Cardiac fibroblast (primary cell): ENCODE results near the gene SPINDOC.
A peak's percentile ranks its signal among the peaks of the same experiment; 100 is the strongest.

ENCODE experiments used
- DNase-seq, 2 donors: peaks; one replicate each; pipeline versions ENCODE4 v3.0.0 to v3.0.0-alpha.2; 2010; ENCODE audit warnings: low read depth in 2 of 2
- H3K4me3 ChIP-seq, 2 donors: replicated peaks in 1 of 2; 1 replicate in 1 of 2; 2 replicates in 1 of 2; pipeline ENCODE4 v1.5.1; 2011; ENCODE audit warnings: low read depth in 2 of 2, low read length in 2 of 2, mild to moderate bottlenecking in 2 of 2, moderate library complexity in 1 of 2
- TF ChIP-seq, protein P1 (sequence below): IDR thresholded peaks from one replicate; pipeline ENCODE4 v1.5.1; 2011; ENCODE audit warnings: low read depth, mild to moderate bottlenecking, low read length, inconsistent platforms

The SPINDOC gene

GRCh38 chr11:63818609-63819008 is 5.4 kb downstream of the SPINDOC start:
- TF ChIP-seq, protein P1, sequence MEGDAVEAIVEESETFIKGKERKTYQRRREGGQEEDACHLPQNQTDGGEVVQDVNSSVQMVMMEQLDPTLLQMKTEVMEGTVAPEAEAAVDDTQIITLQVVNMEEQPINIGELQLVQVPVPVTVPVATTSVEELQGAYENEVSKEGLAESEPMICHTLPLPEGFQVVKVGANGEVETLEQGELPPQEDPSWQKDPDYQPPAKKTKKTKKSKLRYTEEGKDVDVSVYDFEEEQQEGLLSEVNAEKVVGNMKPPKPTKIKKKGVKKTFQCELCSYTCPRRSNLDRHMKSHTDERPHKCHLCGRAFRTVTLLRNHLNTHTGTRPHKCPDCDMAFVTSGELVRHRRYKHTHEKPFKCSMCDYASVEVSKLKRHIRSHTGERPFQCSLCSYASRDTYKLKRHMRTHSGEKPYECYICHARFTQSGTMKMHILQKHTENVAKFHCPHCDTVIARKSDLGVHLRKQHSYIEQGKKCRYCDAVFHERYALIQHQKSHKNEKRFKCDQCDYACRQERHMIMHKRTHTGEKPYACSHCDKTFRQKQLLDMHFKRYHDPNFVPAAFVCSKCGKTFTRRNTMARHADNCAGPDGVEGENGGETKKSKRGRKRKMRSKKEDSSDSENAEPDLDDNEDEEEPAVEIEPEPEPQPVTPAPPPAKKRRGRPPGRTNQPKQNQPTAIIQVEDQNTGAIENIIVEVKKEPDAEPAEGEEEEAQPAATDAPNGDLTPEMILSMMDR, result no peak
- DNase-seq, result no peak
- H3K4me3 ChIP-seq, result no peak overlapping the region

GRCh38 chr11:63821411-63821810 is 8.2 kb downstream of the SPINDOC start:
- DNase-seq, result no peak
- TF ChIP-seq, protein P1, result no peak
- no peak overlapping the region for H3K4me3 ChIP-seq

DNA sequence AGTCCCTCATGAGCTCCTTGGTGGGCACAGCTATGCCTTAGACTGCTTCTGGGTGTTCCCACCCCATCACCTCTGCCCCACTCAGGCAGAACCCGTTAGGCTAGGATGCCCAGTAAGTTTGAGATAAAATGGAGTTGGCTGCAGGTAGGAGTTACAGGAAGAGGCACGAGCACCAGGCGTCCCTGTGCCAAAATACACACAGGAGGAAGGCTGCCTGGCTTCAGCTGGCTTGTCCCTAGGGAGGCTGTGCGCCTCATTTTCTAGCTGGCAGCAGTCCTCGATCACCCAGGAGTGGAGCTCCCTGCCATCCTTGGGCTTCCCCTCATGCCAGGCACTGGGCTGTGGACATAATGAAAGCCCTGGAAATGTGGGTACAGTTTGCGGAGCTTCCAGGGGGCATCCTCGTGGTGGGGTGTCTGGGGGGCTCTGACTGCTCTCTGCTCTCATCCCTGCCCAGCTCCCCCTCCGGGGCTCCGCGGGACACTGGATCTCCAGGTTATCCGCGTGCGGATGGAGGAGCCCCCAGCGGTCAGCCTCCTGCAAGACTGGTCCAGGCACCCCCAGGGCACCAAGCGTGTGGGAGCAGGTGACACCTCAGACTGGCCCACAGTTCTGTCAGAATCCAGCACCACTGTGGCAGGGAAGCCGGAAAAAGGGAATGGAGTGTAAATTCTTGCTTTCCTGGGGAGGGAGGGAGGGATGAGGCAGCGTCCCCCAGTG is 13.4 kb downstream of the SPINDOC start:
- no peak overlapping the region for H3K4me3 ChIP-seq
- no peak for DNase-seq
- TF ChIP-seq, protein P1, result no peak

DNA sequence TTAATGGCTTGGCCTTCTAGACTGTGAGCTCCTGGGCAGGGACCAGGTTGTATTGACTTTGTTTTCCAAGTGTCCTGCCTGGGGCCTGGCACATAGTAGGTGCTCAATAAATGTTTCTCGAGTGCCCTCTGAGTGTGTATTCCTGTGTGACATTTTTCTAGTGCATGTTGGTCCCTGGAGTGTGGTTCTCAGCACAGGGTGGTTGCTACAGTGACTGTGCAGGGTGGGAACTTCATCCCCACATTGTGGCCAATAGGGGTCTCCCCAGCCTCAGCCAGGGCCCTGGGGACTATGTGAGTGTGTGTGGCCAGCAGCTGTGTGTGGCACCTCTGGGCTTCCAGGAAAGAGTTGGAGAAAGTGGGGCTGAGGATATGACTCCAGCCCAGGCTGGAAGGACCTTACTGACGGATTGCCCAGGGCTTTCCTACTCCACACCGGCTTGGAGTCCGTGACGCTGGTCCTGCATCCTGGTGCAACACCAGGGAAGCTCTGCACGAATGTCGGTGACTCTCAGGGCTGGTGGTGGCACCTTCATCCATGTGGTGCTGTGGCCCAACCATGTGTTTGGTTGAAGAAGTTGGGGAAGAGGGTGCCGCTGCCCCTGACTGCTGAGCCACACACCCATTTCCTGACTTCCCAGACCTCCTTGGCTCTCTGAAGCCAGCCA is 16.7 kb downstream of the SPINDOC start:
- H3K4me3 ChIP-seq, result no peak overlapping the region
- DNase-seq, result peak; percentile 42 to 51
- TF ChIP-seq, protein P1, result peak; percentile 12

GRCh38 chr11:63831326-63831725 is 18.1 kb downstream of the SPINDOC start:
- H3K4me3 ChIP-seq, result no peak overlapping the region
- DNase-seq, result no peak
- TF ChIP-seq, protein P1, result no peak

DNA sequence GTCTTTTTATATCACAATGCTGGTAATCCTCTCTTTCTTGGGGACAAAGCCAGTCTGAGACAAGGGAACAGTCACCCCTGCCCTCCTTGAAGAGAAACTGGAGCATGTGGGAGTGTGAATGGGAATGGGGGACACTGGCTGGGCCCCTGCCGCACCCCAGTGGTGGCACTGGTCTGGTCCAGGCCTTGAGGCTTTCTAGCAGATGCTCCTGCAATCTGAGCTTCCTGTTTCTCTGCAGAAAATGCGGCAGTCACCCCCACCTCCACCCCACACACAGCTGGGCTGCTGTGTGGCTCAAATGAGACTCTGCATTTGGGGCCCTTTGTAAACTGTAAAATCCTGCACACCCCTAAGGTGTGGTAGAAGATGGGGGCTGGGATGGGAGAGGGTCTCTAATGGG is 19.1 kb downstream of the SPINDOC start:
- H3K4me3 ChIP-seq, result no peak overlapping the region
- TF ChIP-seq, protein P1, result no peak
- no peak for DNase-seq
